ENCODE results near the gene APOBEC3G. TPM values are rescaled to one million over a fixed set of nuclear protein-coding genes. Genes with fewer than 3 reads are reported as not detected.

APOBEC3G gene
- total and polyA plus RNA-seq, 2 donors (not counting 1 experiment from before 2014, with no cell fraction given), result 94.2 to 96.6 TPM

- peak overlapping the region; percentile 87 for H3K27ac Mint-ChIP-seq
- no peaks in the 10 kb centered on the region for H3K27me3 Mint-ChIP-seq
- CTCF ChIA-PET, result interaction anchor here (0.5 to 3.8 kb wide), 3 partner anchors 10 to 1453 kb away, joined by 3 to 16 read pairs (median 3); no protein-coding TSS in a partner anchor
These were observed 24.2 kb downstream of the APOBEC3G start for GRCh38 chr22:39101226-39101625.

GRCh38 chr22:39103431-39103830, 26.4 kb downstream of the APOBEC3G start:
- Histone ChIP-seq H3K4me2 (replicated peaks; ENCODE audit: low read depth, low read length, poor library complexity, severe bottlenecking) (no peak overlapping the region), H3K4me1 (ENCODE audit: control insufficient read depth in 2 of 2, insufficient read depth in 2 of 2, low read length in 2 of 2) (peaks cover 23 to 24% of the 10 kb centered on the region in 2 donors), H3K36me3 (replicated peaks in 1 of 2; ENCODE audit: control extremely low read depth in 1 of 2, control insufficient read depth in 1 of 2, extremely low read depth in 1 of 2, insufficient read depth in 2 of 2, low read length in 1 of 2) (no peaks in the 10 kb centered on the region), H2AFZ (ENCODE audit: insufficient read depth, low read depth, low read length, poor library complexity, severe bottlenecking) (no peak overlapping the region), H3K27me3 (replicated peaks in 1 of 4; ENCODE audit: control extremely low read depth in 1 of 4, control insufficient read depth in 3 of 4, insufficient read depth in 4 of 4, low read length in 3 of 4) (no peaks in the 10 kb centered on the region), H3K79me2 (ENCODE audit: control insufficient read depth, insufficient read depth, low read length) (no peaks in the 10 kb centered on the region), H3K27ac (ENCODE audit: low read length in 2 of 2) (no peak overlapping the region), H3K4me3 (ENCODE audit: control extremely low read depth in 1 of 5, extremely low read depth in 1 of 5, insufficient read depth in 1 of 5, low read depth in 2 of 5, low read length in 4 of 5) (no peak overlapping the region), H3K9ac (ENCODE audit: low read length) (no peak overlapping the region), H3K9me3 (ENCODE audit: control extremely low read depth in 1 of 3, control insufficient read depth in 2 of 3, insufficient read depth in 1 of 3, low read length in 2 of 3) (no peaks in the 10 kb centered on the region), H4K20me1 (ENCODE audit: control insufficient read depth, insufficient read depth, low read length, poor library complexity, severe bottlenecking) (no peaks in the 10 kb centered on the region)
- intact Hi-C loops (cut with micrococcal nuclease), result no loop called here
- ChIA-PET CTCF (no interaction called here), POLR2A (no interaction called here)
- Mint-ChIP-seq H3K9me3 (ENCODE audit: insufficient read depth) (no peaks in the 10 kb centered on the region), H3K27ac (peak overlapping the region; percentile 37), H3K4me1 (peaks cover 27% of the 10 kb centered on the region), H3K27me3 (no peaks in the 10 kb centered on the region), H3K4me3 (no peak overlapping the region)
- TF ChIP-seq EZH2 (IDR thresholded peaks at IDR 0.05; ENCODE audit: borderline replicate concordance, insufficient read depth, low read depth, low read length, poor library complexity, severe bottlenecking) (no peak), CTCF (IDR thresholded peaks at IDR 0.05) (no peak)
- DNase-seq, result no peak
- whole genome bisulfite sequencing (ENCODE audit: insufficient coverage), result 90% methylated on average over 2 of the region's 2 CpGs
- no peak for ATAC-seq (ENCODE audit: low read depth)

More at GRCh38 chr22:39101226-39101625, 24.2 kb downstream of the APOBEC3G start:
- Histone ChIP-seq H3K36me3 (replicated peaks in 1 of 2; ENCODE audit: control extremely low read depth in 1 of 2, control insufficient read depth in 1 of 2, extremely low read depth in 1 of 2, insufficient read depth in 2 of 2, low read length in 1 of 2) (no peaks in the 10 kb centered on the region), H3K4me3 (ENCODE audit: control extremely low read depth in 1 of 5, extremely low read depth in 1 of 5, insufficient read depth in 1 of 5, low read depth in 2 of 5, low read length in 4 of 5) (no peak overlapping the region), H3K27me3 (replicated peaks in 1 of 4; ENCODE audit: control extremely low read depth in 1 of 4, control insufficient read depth in 3 of 4, insufficient read depth in 4 of 4, low read length in 3 of 4) (no peaks in the 10 kb centered on the region), H3K79me2 (ENCODE audit: control insufficient read depth, insufficient read depth, low read length) (peaks cover under 1% of the 10 kb centered on the region), H3K4me2 (replicated peaks; ENCODE audit: low read depth, low read length, poor library complexity, severe bottlenecking) (no peak overlapping the region), H3K9me3 (ENCODE audit: control extremely low read depth in 1 of 3, control insufficient read depth in 2 of 3, insufficient read depth in 1 of 3, low read length in 2 of 3) (no peaks in the 10 kb centered on the region), H4K20me1 (ENCODE audit: control insufficient read depth, insufficient read depth, low read length, poor library complexity, severe bottlenecking) (no peaks in the 10 kb centered on the region), H2AFZ (ENCODE audit: insufficient read depth, low read depth, low read length, poor library complexity, severe bottlenecking) (no peak overlapping the region), H3K27ac (ENCODE audit: low read length in 2 of 2) (no peak overlapping the region), H3K4me1 (ENCODE audit: control insufficient read depth in 2 of 2, insufficient read depth in 2 of 2, low read length in 2 of 2) (peaks cover 42 to 43% of the 10 kb centered on the region in 2 donors), H3K9ac (ENCODE audit: low read length) (no peak overlapping the region)
- 94% methylated on average over 8 of the region's 13 CpGs for WGBS (ENCODE audit: insufficient coverage)
- no peak for DNase-seq
- H3K9me3 Mint-ChIP-seq (ENCODE audit: insufficient read depth), result no peaks in the 10 kb centered on the region
- POLR2A ChIA-PET, result interaction anchor here (3.3 kb wide), 1 partner anchor 33 kb away, joined by 13 read pairs; no protein-coding TSS in a partner anchor
- intact Hi-C loops (cut with micrococcal nuclease), result no loop called here
- no peak for ATAC-seq (ENCODE audit: low read depth)
- peaks cover 46% of the 10 kb centered on the region for H3K4me1 Mint-ChIP-seq
- TF ChIP-seq CTCF (IDR thresholded peaks at IDR 0.05), result no peak
- no peak overlapping the region for H3K4me3 Mint-ChIP-seq
